Cardiac muscle cell (in vitro differentiated cells and primary cell): ENCODE results near the gene TMEM168. TPM values are rescaled to one million over a fixed set of nuclear protein-coding genes. Genes with fewer than 3 reads are reported as not detected.
"Not testable (repeated sequence)": the region's sequence is repeated elsewhere in the genome, so short reads cannot be mapped to it uniquely, and the experiment has no call there.

Source experiments
- DNase-seq, 2 donors: peaks; one replicate each; pipeline versions ENCODE4 v3.0.0 to v3.0.0-alpha.2; 2010 to 2017; ENCODE audit warnings: low read depth in 1 of 2, low spot score in 1 of 2
- H3K27ac ChIP-seq: fragments of 200-600 bp; sonication (generic); 2 replicates; pipeline ENCODE4 v1.5.1; 2016
- H3K27me3 ChIP-seq: fragments of 200-600 bp; sonication (generic); 2 replicates; pipeline ENCODE4 v1.6.0; 2016; ENCODE audit warnings: control low read depth
- H3K36me3 ChIP-seq: fragments of 200-600 bp; sonication (generic); 2 replicates; pipeline ENCODE4 v1.5.1; 2016; ENCODE audit warnings: control low read depth
- H3K4me1 ChIP-seq: fragments of 200-600 bp; sonication (generic); 2 replicates; pipeline ENCODE4 v1.8.1; 2017; ENCODE audit warnings: low read depth, mild to moderate bottlenecking, mixed run types
- H3K4me3 ChIP-seq: fragments of 200-600 bp; sonication (generic); 2 replicates; pipeline ENCODE4 v1.5.1; 2016; ENCODE audit warnings: mild to moderate bottlenecking
- H3K9me3 ChIP-seq: fragments of 200-600 bp; sonication (generic); 2 replicates; pipeline ENCODE4 v1.5.1; 2017; ENCODE audit warnings: low read depth, mild to moderate bottlenecking, control low read depth
- CTCF ChIP-seq: IDR thresholded peaks from 2 replicates; pipeline ENCODE4 v1.5.1; 2012; ENCODE audit warnings: low read depth, mild to moderate bottlenecking, low read length
- polyA plus RNA-seq: library from polyadenylated mRNA; unstranded; fragments of >200 nt; fragmentation: Nextera tagmentation; extraction: Ambion mirVana; gene quantifications from 2 replicates; pipeline ENCODE4 v1.2.1, GENCODE V29; 2016
- total RNA-seq: library from RNA; depleted of rRNA; stranded (reverse); fragments of >200 nt; gene quantifications from 2 replicates; pipeline ENCODE4 v1.2.3, GENCODE V29; 2016

TMEM168 gene
- total and polyA plus RNA-seq, 2 experiments from 2014 or later: 12.7 to 24.7 TPM

DNA sequence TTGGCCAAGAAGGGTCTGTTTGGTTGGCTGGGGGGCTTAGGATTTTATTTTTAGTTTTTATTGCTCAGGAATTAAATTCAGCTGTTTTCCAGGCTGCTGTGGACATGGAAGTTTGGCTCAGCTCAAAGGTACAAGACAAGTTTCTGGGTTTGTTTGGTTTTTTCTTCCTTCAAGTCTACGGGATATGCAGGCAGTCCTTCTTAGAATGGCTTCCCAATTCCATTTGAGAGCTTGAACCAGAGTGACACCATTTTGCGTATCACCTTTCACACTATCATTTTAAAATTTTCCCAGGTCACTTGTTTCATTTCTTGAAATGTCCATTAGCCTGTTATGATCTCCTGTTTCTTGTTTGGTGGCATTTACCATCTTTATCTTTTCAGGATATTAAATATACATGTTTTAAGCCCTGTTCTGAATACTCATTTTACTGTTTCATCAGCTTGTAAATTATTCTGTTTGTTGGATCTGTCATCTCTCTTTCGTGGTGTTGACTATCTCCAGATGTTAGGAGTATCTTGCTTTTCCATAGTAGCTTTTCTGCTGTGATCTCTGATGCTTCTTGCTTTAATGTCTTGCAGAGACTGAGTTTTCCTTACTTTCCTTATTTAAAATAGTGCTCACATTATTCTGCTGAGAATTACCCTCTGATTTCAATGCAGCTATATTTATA is 9.4 kb upstream of the TMEM168 start:
- no peak for TF ChIP-seq CTCF
- no peak for DNase-seq
- peaks cover 18% of the 10 kb centered on the region for H3K4me1 ChIP-seq
- H3K36me3 ChIP-seq: no peaks in the 10 kb centered on the region
- H3K4me3 ChIP-seq: no peak overlapping the region
- H3K9me3 ChIP-seq: no peaks in the 10 kb centered on the region
- no peak overlapping the region for H3K27ac ChIP-seq
- no peaks in the 10 kb centered on the region for H3K27me3 ChIP-seq

GRCh38 chr7:112798274-112799159 is 8.3 kb upstream of the TMEM168 start:
- Histone ChIP-seq H3K9me3 (no peaks in the 10 kb centered on the region), H3K36me3 (no peaks in the 10 kb centered on the region), H3K4me1 (peaks cover 18% of the 10 kb centered on the region), H3K27ac (no peak overlapping the region), H3K4me3 (no peak overlapping the region), H3K27me3 (no peaks in the 10 kb centered on the region)
- no peak for TF ChIP-seq CTCF
- DNase-seq: peak in 1 of 2 donors; percentile 14

DNA sequence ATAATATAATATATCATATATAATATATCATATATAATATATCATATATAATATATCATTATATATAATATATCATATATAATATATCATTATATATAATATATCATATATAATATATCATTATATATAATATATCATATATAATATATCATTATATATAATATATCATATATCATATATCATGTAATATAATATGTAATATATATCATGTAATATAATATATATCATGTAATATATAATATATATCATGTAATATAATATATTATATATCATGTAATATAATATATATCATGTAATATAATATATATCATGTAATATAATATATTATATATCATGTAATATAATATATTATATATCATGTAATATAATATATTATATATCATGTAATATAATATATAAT is 6.4 kb upstream of the TMEM168 start:
- not testable (repeated sequence) for H3K27ac ChIP-seq, DNase-seq

DNA sequence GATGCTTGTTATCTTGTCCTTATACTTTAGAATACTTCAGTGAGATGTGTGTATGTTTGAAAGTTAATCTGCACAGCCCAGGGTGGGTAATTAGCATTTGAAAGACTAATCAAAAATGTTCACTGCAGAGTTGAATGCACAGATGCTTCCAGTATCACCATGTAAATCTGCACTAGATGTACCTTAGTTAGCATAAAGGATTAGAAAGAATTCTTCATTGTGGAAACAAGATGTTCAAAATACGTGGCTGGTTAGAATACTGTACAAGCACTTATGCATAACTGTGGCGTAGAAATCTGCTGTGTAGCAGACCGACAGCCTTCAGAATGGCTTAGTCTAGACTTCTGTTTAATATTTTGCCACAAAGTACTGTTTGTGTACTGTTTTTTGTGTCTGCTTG is 2.2 kb upstream of the TMEM168 start:
- Histone ChIP-seq H3K4me3 (no peak overlapping the region), H3K27ac (no peak overlapping the region), H3K27me3 (no peaks in the 10 kb centered on the region), H3K9me3 (no peaks in the 10 kb centered on the region), H3K4me1 (no peaks in the 10 kb centered on the region), H3K36me3 (no peaks in the 10 kb centered on the region)
- no peak for DNase-seq
- no peak for TF ChIP-seq CTCF

More for the DNA sequence above, 6.4 kb upstream of the TMEM168 start:
- H3K4me3 ChIP-seq, H3K9me3 ChIP-seq, H3K36me3 ChIP-seq, H3K27me3 ChIP-seq: not testable (repeated sequence)
- H3K4me1 ChIP-seq: peaks cover 18% of the 10 kb centered on the region

GRCh38 chr7:112791465-112792168 is 1.4 kb upstream of the TMEM168 start:
- Histone ChIP-seq H3K9me3 (no peaks in the 10 kb centered on the region), H3K36me3 (no peaks in the 10 kb centered on the region), H3K27ac (no peak overlapping the region), H3K27me3 (no peaks in the 10 kb centered on the region), H3K4me3 (no peak overlapping the region), H3K4me1 (no peaks in the 10 kb centered on the region)
- TF ChIP-seq CTCF: no peak
- DNase-seq: no peak

GRCh38 chr7:112790586-112791003 is 402 bp upstream of the TMEM168 start:
- TF ChIP-seq CTCF: no peak
- Histone ChIP-seq H3K4me3 (peak overlapping the region; percentile 38), H3K27me3 (no peaks in the 10 kb centered on the region), H3K9me3 (no peaks in the 10 kb centered on the region), H3K27ac (no peak overlapping the region), H3K4me1 (no peaks in the 10 kb centered on the region), H3K36me3 (no peaks in the 10 kb centered on the region)
- no peak for DNase-seq
